ENCODE measurements around the gene HTRA2. TPM values are rescaled to one million over a fixed set of nuclear protein-coding genes. Genes with fewer than 3 reads are reported as not detected.

Gene HTRA2
- total and polyA plus RNA-seq, 9 of the 15 experiments (the other 6 are each of a cell fraction or from before 2014, with no cell fraction given): 54.2 to 71.2 (median 65.8) TPM

- peak; percentile 48 for TF ChIP-seq TAF1 (IDR thresholded peaks at IDR 0.05; ENCODE audit: control insufficient read depth, extremely low read depth, insufficient read depth, low read length, severe bottlenecking)
- peak; percentile 87 for TF ChIP-seq CTBP1 (IDR thresholded peaks at IDR 0.05; ENCODE audit: borderline replicate concordance)
- TF ChIP-seq TCF3 (CRISPR knock-in tag; IDR thresholded peaks at IDR 0.05): no peak
- TF ChIP-seq ZNF511 (CRISPR knock-in tag; IDR thresholded peaks at IDR 0.05): no peak
- no peak for TF ChIP-seq ZNF311 (CRISPR knock-in tag; IDR thresholded peaks at IDR 0.05)
- TF ChIP-seq TCF7L2 (IDR thresholded peaks at IDR 0.05; ENCODE audit: low read depth, low read length): no peak
- no peak for TF ChIP-seq PYGO2 (tag; IDR thresholded peaks at IDR 0.05)
- TF ChIP-seq MLLT1 (IDR thresholded peaks at IDR 0.05): 0 out of 4 replicates have a peak, but pooled peaks of 1 of the 2 experiments have one; percentile 37
- peak; percentile 86; the same call in 1 of the 2 replicates for TF ChIP-seq ZBTB7A (IDR thresholded peaks at IDR 0.05; ENCODE audit: borderline replicate concordance, control insufficient read depth, low read depth, low read length)
- TF ChIP-seq SMARCC2 (IDR thresholded peaks at IDR 0.05; ENCODE audit: low read depth): no peak
- TF ChIP-seq HMGN3 (IDR thresholded peaks at IDR 0.05; ENCODE audit: borderline replicate concordance, extremely low read depth, insufficient read length, low read depth, low read length): peak; percentile 95
- TF ChIP-seq ESRRA (IDR thresholded peaks at IDR 0.05; ENCODE audit: borderline replicate concordance, low read depth): peak; percentile 25; the same call in 1 of the 2 replicates
- 0 out of 2 replicates have a peak, but pooled peaks have one; percentile 23 for TF ChIP-seq JUND (IDR thresholded peaks at IDR 0.05; ENCODE audit: borderline replicate concordance, low read depth, low read length)
- no peak; the same call in 2 of the 3 replicates for TF ChIP-seq JUND (tag; IDR thresholded peaks at IDR 0.05; ENCODE audit: borderline replicate concordance, low read depth, low read length)
- no peak for TF ChIP-seq NR0B1 (IDR thresholded peaks at IDR 0.05; ENCODE audit: partially characterized antibody)
- TF ChIP-seq RB1 (IDR thresholded peaks at IDR 0.05; ENCODE audit: low read depth): peak; percentile 86
- no peak for TF ChIP-seq BACH1 (tag; IDR thresholded peaks at IDR 0.05)
- peak; percentile 51; the same call in 1 of the 2 replicates for TF ChIP-seq ATF7 (IDR thresholded peaks at IDR 0.05)
- no peak for TF ChIP-seq ZFP91 (CRISPR knock-in tag; IDR thresholded peaks at IDR 0.05)
- TF ChIP-seq NFYB (IDR thresholded peaks at IDR 0.05; ENCODE audit: extremely low read depth, insufficient read length): no peak
These were observed 19.4 kb downstream of the HTRA2 start (continued) for GRCh38 chr2:74548900-74549826.

Data from K562 (cell line).